ENCODE results near the gene ACTR2.

DNA sequence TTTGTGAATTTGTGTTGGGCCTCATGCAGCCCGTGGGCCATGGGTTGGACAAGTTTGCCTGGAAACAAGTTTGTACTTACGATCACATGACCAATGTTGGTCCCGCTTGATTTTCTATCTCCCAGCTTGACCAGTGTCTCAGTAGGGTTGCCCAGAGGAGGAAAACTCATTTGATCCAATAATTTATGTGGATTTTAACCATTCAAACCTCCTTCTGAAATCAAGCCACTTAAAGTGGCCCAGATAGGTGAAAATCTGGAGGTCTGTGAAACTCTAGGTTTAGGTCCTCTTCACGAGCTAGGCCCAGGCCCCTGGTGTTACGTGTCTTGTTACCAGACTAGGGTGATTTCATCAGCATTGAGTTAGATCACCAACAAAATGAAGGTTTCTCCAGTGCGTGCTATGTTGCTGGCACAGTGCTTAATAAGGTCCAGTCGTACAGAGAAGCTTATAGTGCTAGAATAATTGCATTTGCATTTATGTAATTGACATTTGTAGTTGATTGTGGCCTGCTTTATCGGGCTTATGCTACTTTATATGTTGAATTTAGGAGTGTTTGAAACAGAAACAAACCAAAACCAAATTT is 4.4 kb downstream of the ACTR2 start:
- TF ChIP-seq POLR2A (IDR thresholded peaks at IDR 0.05): no peak
- TF ChIP-seq, protein P1, sequence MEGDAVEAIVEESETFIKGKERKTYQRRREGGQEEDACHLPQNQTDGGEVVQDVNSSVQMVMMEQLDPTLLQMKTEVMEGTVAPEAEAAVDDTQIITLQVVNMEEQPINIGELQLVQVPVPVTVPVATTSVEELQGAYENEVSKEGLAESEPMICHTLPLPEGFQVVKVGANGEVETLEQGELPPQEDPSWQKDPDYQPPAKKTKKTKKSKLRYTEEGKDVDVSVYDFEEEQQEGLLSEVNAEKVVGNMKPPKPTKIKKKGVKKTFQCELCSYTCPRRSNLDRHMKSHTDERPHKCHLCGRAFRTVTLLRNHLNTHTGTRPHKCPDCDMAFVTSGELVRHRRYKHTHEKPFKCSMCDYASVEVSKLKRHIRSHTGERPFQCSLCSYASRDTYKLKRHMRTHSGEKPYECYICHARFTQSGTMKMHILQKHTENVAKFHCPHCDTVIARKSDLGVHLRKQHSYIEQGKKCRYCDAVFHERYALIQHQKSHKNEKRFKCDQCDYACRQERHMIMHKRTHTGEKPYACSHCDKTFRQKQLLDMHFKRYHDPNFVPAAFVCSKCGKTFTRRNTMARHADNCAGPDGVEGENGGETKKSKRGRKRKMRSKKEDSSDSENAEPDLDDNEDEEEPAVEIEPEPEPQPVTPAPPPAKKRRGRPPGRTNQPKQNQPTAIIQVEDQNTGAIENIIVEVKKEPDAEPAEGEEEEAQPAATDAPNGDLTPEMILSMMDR (IDR thresholded peaks at IDR 0.05): no peak
